HEK293 (cell line): ENCODE results near the gene ACTL8.

Source experiments
- ATF2 ChIP-seq: fragments of 450-650 bp; formaldehyde crosslinking; IDR thresholded peaks from 2 replicates; pipeline ENCODE4 v1.5.1; 2016; ENCODE audit warnings: missing biosample characterization, missing genetic modification characterization, low read depth
- CTCF ChIP-seq: fragments of 450-650 bp; formaldehyde crosslinking; IDR thresholded peaks from 2 replicates; pipeline ENCODE4 v1.5.1; 2016; ENCODE audit warnings: missing biosample characterization, missing genetic modification characterization
- ZBTB7A ChIP-seq: fragments of 450-650 bp; formaldehyde crosslinking; IDR thresholded peaks from 2 replicates; pipeline ENCODE4 v1.5.1; 2016; ENCODE audit warnings: low read depth, missing biosample characterization, missing genetic modification characterization
- ZNF274 ChIP-seq, 2 experiments: fragments of 200-500 bp in 1 of 2; fragments of 450-650 bp in 1 of 2; sonication (Bioruptor generic) in 1 of 2; formaldehyde crosslinking in 1 of 2; IDR thresholded peaks; 2 replicates each; pipeline versions ENCODE4 v1.5.1 to v1.6.1; 2014 to 2016; ENCODE audit warnings: borderline replicate concordance in 1 of 2, inconsistent platforms in 1 of 2, low read length in 1 of 2, missing biosample characterization in 1 of 2, missing genetic modification characterization in 1 of 2

GRCh38 chr1:17729248-17729647 lies 25.9 kb upstream of the ACTL8 start:
- TF ChIP-seq ZNF274 (IDR thresholded peaks at IDR 0.05; ENCODE audit: low read length) (no peak), ZNF274 (tag by site-specific recombination; IDR thresholded peaks at IDR 0.05; ENCODE audit: borderline replicate concordance) (no peak), CTCF (tag by site-specific recombination) (no peak), ATF2 (tag by site-specific recombination) (no peak), ZBTB7A (no peak)
